Suprapubic skin (tissue), 4 donors: ENCODE data around the gene TAF4B. TPM values are rescaled to one million over a fixed set of nuclear protein-coding genes. Genes with fewer than 3 reads are reported as not detected.

Source experiments
- DNase-seq, 2 donors: peaks; one replicate each; pipeline ENCODE4 v3.0.0-alpha.2; 2019; ENCODE audit warnings: low spot score in 2 of 2
- H3K27ac ChIP-seq: fragments of 200-600 bp; sonication (generic); one replicate; pipeline ENCODE4 v1.5.1; 2019
- H3K27me3 ChIP-seq: fragments of 200-600 bp; sonication (generic); one replicate; pipeline ENCODE4 v1.5.1; 2019
- H3K36me3 ChIP-seq: fragments of 200-600 bp; sonication (generic); one replicate; pipeline ENCODE4 v1.5.1; 2019
- H3K4me1 ChIP-seq: fragments of 200-600 bp; sonication (generic); one replicate; pipeline ENCODE4 v1.5.1; 2019
- H3K4me3 ChIP-seq: fragments of 200-600 bp; sonication (generic); one replicate; pipeline ENCODE4 v1.5.1; 2019; ENCODE audit warnings: mild to moderate bottlenecking
- H3K9me3 ChIP-seq: fragments of 200-600 bp; sonication (generic); one replicate; pipeline ENCODE4 v1.5.1; 2019
- EP300 ChIP-seq: sonication (generic); formaldehyde crosslinking; IDR thresholded peaks from one replicate; pipeline ENCODE4 v1.6.1; 2017; ENCODE audit warnings: antibody characterized with exemption
- POLR2A ChIP-seq, 2 donors: fragments of 450-650 bp; IDR thresholded peaks; one replicate each; pipeline ENCODE4 v1.6.1; 2017; ENCODE audit warnings: antibody characterized with exemption in 2 of 2, mild to moderate bottlenecking in 2 of 2, moderate library complexity in 2 of 2
- POLR2AphosphoS5 ChIP-seq, 3 donors: sonication (generic); formaldehyde crosslinking; IDR thresholded peaks; one replicate each; pipeline ENCODE4 v1.6.1; 2017; ENCODE audit warnings: antibody characterized with exemption in 3 of 3
- WGBS: methylation state at CpG from one replicate; pipeline ENCODE4 v1.1.5; 2018; 5-methylcytosine and 5-hydroxymethylcytosine counted together
- total RNA-seq, 4 donors: library from RNA; depleted of rRNA; stranded (reverse); fragments of >200 nt; gene quantifications; one replicate each; pipeline ENCODE4 v1.1.0, GENCODE V29; 2016
- TF ChIP-seq, protein P1 (sequence below), 2 donors: fragments of 200-600 bp in 1 of 2; fragments of 450-650 bp in 1 of 2; sonication (generic) in 1 of 2; IDR thresholded peaks; one replicate each; pipeline ENCODE4 v1.5.1; 2016 to 2019; ENCODE audit warnings: antibody characterized with exemption in 2 of 2, mild to moderate bottlenecking in 1 of 2, moderate library complexity in 1 of 2

Gene TAF4B
- total RNA-seq, 4 donors from 2014 or later = 21.9 to 28.4 (median 23.4) TPM

DNA sequence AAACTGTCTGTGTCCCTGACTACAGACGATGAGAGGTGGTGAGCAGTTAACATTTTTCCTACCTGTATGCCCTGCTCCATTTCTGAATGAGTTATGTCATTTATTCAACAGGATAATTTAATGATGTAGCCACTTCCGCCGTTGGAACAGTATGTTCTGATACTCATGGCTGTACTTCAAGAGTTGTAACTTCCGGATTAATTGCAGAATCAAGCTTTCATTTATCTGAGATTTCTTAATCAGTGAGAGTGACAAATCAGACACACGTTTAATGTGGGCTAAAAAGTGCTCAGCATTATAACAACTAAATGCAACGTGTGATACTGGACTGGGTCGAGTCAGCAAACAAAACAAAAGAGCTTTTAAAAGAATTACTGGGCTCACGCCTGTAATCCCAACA lies 214.4 kb downstream of the TAF4B start:
- Histone ChIP-seq H3K36me3 (no peaks in the 10 kb centered on the region), H3K4me1 (peaks cover 29% of the 10 kb centered on the region), H3K27ac (peak overlapping the region; percentile 68), H3K4me3 (peak overlapping the region; percentile 22), H3K9me3 (no peaks in the 10 kb centered on the region), H3K27me3 (no peaks in the 10 kb centered on the region)
- TF ChIP-seq POLR2AphosphoS5 (IDR thresholded peaks at IDR 0.05) = peak in 1 of 3 donors; percentile 55
- TF ChIP-seq, protein P1, sequence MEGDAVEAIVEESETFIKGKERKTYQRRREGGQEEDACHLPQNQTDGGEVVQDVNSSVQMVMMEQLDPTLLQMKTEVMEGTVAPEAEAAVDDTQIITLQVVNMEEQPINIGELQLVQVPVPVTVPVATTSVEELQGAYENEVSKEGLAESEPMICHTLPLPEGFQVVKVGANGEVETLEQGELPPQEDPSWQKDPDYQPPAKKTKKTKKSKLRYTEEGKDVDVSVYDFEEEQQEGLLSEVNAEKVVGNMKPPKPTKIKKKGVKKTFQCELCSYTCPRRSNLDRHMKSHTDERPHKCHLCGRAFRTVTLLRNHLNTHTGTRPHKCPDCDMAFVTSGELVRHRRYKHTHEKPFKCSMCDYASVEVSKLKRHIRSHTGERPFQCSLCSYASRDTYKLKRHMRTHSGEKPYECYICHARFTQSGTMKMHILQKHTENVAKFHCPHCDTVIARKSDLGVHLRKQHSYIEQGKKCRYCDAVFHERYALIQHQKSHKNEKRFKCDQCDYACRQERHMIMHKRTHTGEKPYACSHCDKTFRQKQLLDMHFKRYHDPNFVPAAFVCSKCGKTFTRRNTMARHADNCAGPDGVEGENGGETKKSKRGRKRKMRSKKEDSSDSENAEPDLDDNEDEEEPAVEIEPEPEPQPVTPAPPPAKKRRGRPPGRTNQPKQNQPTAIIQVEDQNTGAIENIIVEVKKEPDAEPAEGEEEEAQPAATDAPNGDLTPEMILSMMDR (IDR thresholded peaks at IDR 0.05) = no peak
- TF ChIP-seq EP300 = no peak
- no peak for TF ChIP-seq POLR2A (IDR thresholded peaks at IDR 0.05)
- DNase-seq = no peak
- WGBS = 60% methylated on average over 8 of the region's 8 CpGs

Other genes starting within 250 kb of the TAF4B start
- 100 to 1,000 TPM; 140 to 386 (median 207) TPM for gene SS18, start 135.8 kb upstream of the TAF4B start, total RNA-seq
- not detected for gene PSMA8, start 92.6 kb upstream of the TAF4B start, total RNA-seq